Heart left ventricle (tissue), 13 donors: ENCODE data around the gene FPR2.

Source experiments
- CTCF ChIP-seq, 12 donors: fragments of 200-600 bp; sonication (generic) in 4 of 12; IDR thresholded peaks; one replicate each; pipeline versions ENCODE4 v1.5.0 to v1.8.0; 2018 to 2022; ENCODE audit warnings: antibody characterized with exemption in 12 of 12, mild to moderate bottlenecking in 5 of 12
- POLR2A ChIP-seq, 2 donors: fragments of 450-650 bp; IDR thresholded peaks; one replicate each; pipeline ENCODE4 v1.6.1; 2017; ENCODE audit warnings: antibody characterized with exemption in 2 of 2, mild to moderate bottlenecking in 2 of 2, moderate library complexity in 2 of 2
- donor health status: ischemic (EF 13 %, LVEDD 7.1; RV severe dilation, severe dysfunction).
- donor health status: DM: no; HTN: yes; CAD: no.
- donor health status: DM: no; HTN: no; CAD: no.
- donor health status: ischemic (EF 25% LVEDD 6.9; RV normal size, moderate dysfunction).
- donor health status: ischemic (EF 25% LVEDD 5.7; RV mildly dilated, moderate dysfunction).
- donor health status: ischemic (EF 35%, LVEDD 5.7; RV mildly dilated, moderate dysfunction).
- donor health status: nonischemic (EF 11% LVEDD 7.7; RV severe dilation, severe dysfunction).
- donor health status: DM: yes; HTN: yes; CAD: no.
- donor health status: PGD.
- donor health status: ischemic (EF 29% LVEDD 5.4; RV normal size, mild dysfunction).
- donor health status: nonischemic (EF 23%, LVEDD 6.1; RV moderate dilation, normal function).

GRCh38 chr19:51793994-51794393 is 33.0 kb downstream of the FPR2 start:
- TF ChIP-seq CTCF (IDR thresholded peaks at IDR 0.05) = no peak
- no peak for TF ChIP-seq POLR2A (IDR thresholded peaks at IDR 0.05)
